Endodermal cell (in vitro differentiated cells): Measurements from ENCODE around the gene CISD2. TPM values are rescaled to one million over a fixed set of nuclear protein-coding genes. Genes with fewer than 3 reads are reported as not detected.

Experiments
- DNase-seq: peaks from one replicate; pipeline ENCODE4 v3.0.0-alpha.2; 2017
- H3K27ac ChIP-seq: 2 replicates; pipeline ENCODE4 v1.5.1; 2013; ENCODE audit warnings: mild to moderate bottlenecking, low read depth, low read length, moderate library complexity
- H3K27me3 ChIP-seq: 2 replicates; pipeline ENCODE4 v1.6.1; 2013; ENCODE audit warnings: mild to moderate bottlenecking, low read length, moderate library complexity; ENCODE audit not compliant: insufficient read depth, control insufficient read depth, poor library complexity, severe bottlenecking
- H3K36me3 ChIP-seq: 2 replicates; pipeline ENCODE4 v1.7.0; 2013; ENCODE audit warnings: mild to moderate bottlenecking, low read length, moderate library complexity; ENCODE audit not compliant: control insufficient read depth, insufficient read depth
- H3K4me1 ChIP-seq: one replicate; pipeline ENCODE4 v1.7.0; 2013; ENCODE audit warnings: low read length; ENCODE audit not compliant: control insufficient read depth, insufficient read depth
- H3K4me3 ChIP-seq: 2 replicates; pipeline ENCODE4 v1.5.1; 2013; ENCODE audit warnings: mild to moderate bottlenecking, low read length, moderate library complexity
- H3K9ac ChIP-seq: 2 replicates; pipeline ENCODE4 v1.6.1; 2013; ENCODE audit warnings: mild to moderate bottlenecking, low read length, moderate library complexity; ENCODE audit not compliant: poor library complexity, severe bottlenecking; ENCODE audit errors: extremely low read depth
- H3K9me3 ChIP-seq: 2 replicates; pipeline ENCODE4 v1.6.1; 2013; ENCODE audit warnings: mild to moderate bottlenecking, low read length, moderate library complexity; ENCODE audit not compliant: control insufficient read depth
- H3K27ac Mint-ChIP-seq: 2 replicates; pipeline ENCODE4 v1.8.0; 2020; ENCODE audit warnings: mixed read lengths
- H3K27me3 Mint-ChIP-seq: 2 replicates; pipeline ENCODE4 v1.8.0; 2021; ENCODE audit warnings: mild to moderate bottlenecking, mixed read lengths; ENCODE audit not compliant: insufficient read depth
- H3K36me3 Mint-ChIP-seq: 2 replicates; pipeline ENCODE4 v1.8.0; 2020; ENCODE audit warnings: low read depth, mixed read lengths
- H3K4me1 Mint-ChIP-seq: 2 replicates; pipeline ENCODE4 v1.8.0; 2020; ENCODE audit warnings: mixed read lengths
- H3K4me3 Mint-ChIP-seq: 2 replicates; pipeline ENCODE4 v1.8.0; 2020; ENCODE audit warnings: mild to moderate bottlenecking, moderate library complexity, mixed read lengths
- H3K9me3 Mint-ChIP-seq: 2 replicates; pipeline ENCODE4 v1.8.0; 2020; ENCODE audit warnings: mild to moderate bottlenecking, mixed read lengths
- CTCF ChIP-seq: fragments of 200-600 bp; sonication (generic); conservative IDR thresholded peaks from 2 replicates; pipeline ENCODE4 v1.5.0; 2021; ENCODE audit warnings: antibody characterized with exemption, mild to moderate bottlenecking
- WGBS, 2 experiments: methylation state at CpG; one replicate each; pipeline versions ENCODE4 v1.1.5 to v1.1.7; 2013; ENCODE audit warnings: missing lambda C conversion rate in 2 of 2, mixed read lengths in 1 of 2; ENCODE audit not compliant: insufficient coverage in 1 of 2, insufficient read length in 1 of 2; 5-methylcytosine and 5-hydroxymethylcytosine counted together
- total RNA-seq, 2 donors: library from RNA; stranded (reverse); fragmentation: NEBNext Ultra II Directional in 1 of 2; extraction: Animal tissue kit (Norgen Biotek cat#: 25700) in 1 of 2; gene quantifications; 2 replicates in 1 of 2; 3 replicates in 1 of 2; pipeline ENCODE4 v1.2.1, GENCODE V29; 2021

CISD2 gene
- total RNA-seq, 2 donors from 2014 or later, result 36.9 to 38.5 TPM

GRCh38 chr4:102858828-102859464 is 9.8 kb upstream of the CISD2 start:
- H3K9ac ChIP-seq, result no peak overlapping the region
- no peak for DNase-seq
- Mint-ChIP-seq H3K4me3 (no peak overlapping the region), H3K27me3 (no peaks in the 10 kb centered on the region), H3K4me1 (no peaks in the 10 kb centered on the region), H3K36me3 (peaks cover 23% of the 10 kb centered on the region), H3K9me3 (peaks cover 19% of the 10 kb centered on the region), H3K27ac (no peak overlapping the region)
- no peak overlapping the region for H3K27ac ChIP-seq
- no peaks in the 10 kb centered on the region for H3K4me1 ChIP-seq
- no peak for TF ChIP-seq CTCF
- WGBS, 2 experiments, result 100% methylated on average over 1 of the region's 2 CpGs; no CpG with 5 or more reads in 1 of the 2 experiments
- H3K4me3 ChIP-seq, result no peak overlapping the region
- H3K9me3 ChIP-seq, result no peaks in the 10 kb centered on the region
- H3K36me3 ChIP-seq, result no peaks in the 10 kb centered on the region
- H3K27me3 ChIP-seq, result no peaks in the 10 kb centered on the region

- 97% methylated on average over 2 of the region's 2 CpGs; no CpG with 5 or more reads in 1 of the 2 experiments for WGBS, 2 experiments
- Mint-ChIP-seq H3K27ac (no peak overlapping the region), H3K27me3 (no peaks in the 10 kb centered on the region), H3K36me3 (peaks cover 23% of the 10 kb centered on the region), H3K4me3 (no peak overlapping the region), H3K4me1 (peaks cover 5% of the 10 kb centered on the region), H3K9me3 (peaks cover 19% of the 10 kb centered on the region)
- Histone ChIP-seq H3K27me3 (no peaks in the 10 kb centered on the region), H3K4me1 (no peaks in the 10 kb centered on the region), H3K36me3 (no peaks in the 10 kb centered on the region), H3K9me3 (no peaks in the 10 kb centered on the region), H3K9ac (no peak overlapping the region), H3K4me3 (no peak overlapping the region), H3K27ac (no peak overlapping the region)
- no peak for DNase-seq
- no peak for TF ChIP-seq CTCF
Observed at GRCh38 chr4:102860611-102861324, 8.0 kb upstream of the CISD2 start.

GRCh38 chr4:102862016-102862415 is 6.8 kb upstream of the CISD2 start:
- Histone ChIP-seq H3K9me3 (no peaks in the 10 kb centered on the region), H3K27ac (no peak overlapping the region), H3K27me3 (no peaks in the 10 kb centered on the region), H3K36me3 (no peaks in the 10 kb centered on the region), H3K4me1 (no peaks in the 10 kb centered on the region), H3K9ac (no peak overlapping the region), H3K4me3 (no peak overlapping the region)
- Mint-ChIP-seq H3K27ac (no peak overlapping the region), H3K4me3 (no peak overlapping the region), H3K36me3 (peaks cover 23% of the 10 kb centered on the region), H3K4me1 (peaks cover 10% of the 10 kb centered on the region), H3K27me3 (no peaks in the 10 kb centered on the region), H3K9me3 (peaks cover 19% of the 10 kb centered on the region)
- no peak for TF ChIP-seq CTCF
- DNase-seq, result no peak
- 100% methylated on average over 1 of the region's 1 CpG; no CpG with 5 or more reads in 1 of the 2 experiments for whole genome bisulfite sequencing, 2 experiments
